Fibroblast of lung (primary cell): Measurements from ENCODE around the gene PHF20.

Experiments
- CTCF ChIP-seq, 2 donors: IDR thresholded peaks in 1 of 2; conservative IDR thresholded peaks in 1 of 2; 1 replicate in 1 of 2; 2 replicates in 1 of 2; pipeline ENCODE4 v1.5.1; 2011 to 2012; ENCODE audit warnings: low read length in 2 of 2, control low read depth in 1 of 2, inconsistent platforms in 1 of 2, low read depth in 1 of 2, mild to moderate bottlenecking in 1 of 2
- EZH2 ChIP-seq: IDR thresholded peaks from 2 replicates; pipeline ENCODE4 v1.5.1; 2012; ENCODE audit warnings: low read length, control low read depth, mild to moderate bottlenecking; ENCODE audit errors: missing control alignments

- TF ChIP-seq CTCF (conservative IDR thresholded peaks at IDR 0.05 in 1 of 2, IDR thresholded peaks at IDR 0.05 in 1 of 2; ENCODE audit: low read depth in 1 of 2, low read length in 2 of 2) (no peak), EZH2 (no peak)
Measured at GRCh38 chr20:35724321-35725230, 47.2 kb upstream of the PHF20 start.
